ENCODE data around the gene NTN1. TPM values are rescaled to one million over a fixed set of nuclear protein-coding genes. Genes with fewer than 3 reads are reported as not detected.

NTN1 gene
- total and polyA plus RNA-seq, 3 donors from 2014 or later = 4.8 to 8.8 (median 7.6) TPM

- no peaks in the 10 kb centered on the region for H3K27me3 ChIP-seq
- no peaks in the 10 kb centered on the region for H3K36me3 ChIP-seq (ENCODE audit: low read depth, missing control alignments)
- H3K4me3 ChIP-seq = no peak overlapping the region
- H3K27ac ChIP-seq = no peak overlapping the region
- DNase-seq = peak; percentile 25
- TF ChIP-seq, protein P1, sequence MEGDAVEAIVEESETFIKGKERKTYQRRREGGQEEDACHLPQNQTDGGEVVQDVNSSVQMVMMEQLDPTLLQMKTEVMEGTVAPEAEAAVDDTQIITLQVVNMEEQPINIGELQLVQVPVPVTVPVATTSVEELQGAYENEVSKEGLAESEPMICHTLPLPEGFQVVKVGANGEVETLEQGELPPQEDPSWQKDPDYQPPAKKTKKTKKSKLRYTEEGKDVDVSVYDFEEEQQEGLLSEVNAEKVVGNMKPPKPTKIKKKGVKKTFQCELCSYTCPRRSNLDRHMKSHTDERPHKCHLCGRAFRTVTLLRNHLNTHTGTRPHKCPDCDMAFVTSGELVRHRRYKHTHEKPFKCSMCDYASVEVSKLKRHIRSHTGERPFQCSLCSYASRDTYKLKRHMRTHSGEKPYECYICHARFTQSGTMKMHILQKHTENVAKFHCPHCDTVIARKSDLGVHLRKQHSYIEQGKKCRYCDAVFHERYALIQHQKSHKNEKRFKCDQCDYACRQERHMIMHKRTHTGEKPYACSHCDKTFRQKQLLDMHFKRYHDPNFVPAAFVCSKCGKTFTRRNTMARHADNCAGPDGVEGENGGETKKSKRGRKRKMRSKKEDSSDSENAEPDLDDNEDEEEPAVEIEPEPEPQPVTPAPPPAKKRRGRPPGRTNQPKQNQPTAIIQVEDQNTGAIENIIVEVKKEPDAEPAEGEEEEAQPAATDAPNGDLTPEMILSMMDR (IDR thresholded peaks at IDR 0.05) = peak in 1 of 3 experiments; percentile 46
- TF ChIP-seq POLR2A (IDR thresholded peaks at IDR 0.05) = no peak
- intact Hi-C loops (cut with DNase I; ENCODE audit: low total_unique reads) = no loop called here
- no peaks in the 10 kb centered on the region for H3K9me3 ChIP-seq
- H3K4me1 ChIP-seq = no peaks in the 10 kb centered on the region
- WGBS, 2 donors = 40 to 50% methylated on average over 5 of the region's 5 CpGs
Measured at GRCh38 chr17:9120471-9120870, 99.2 kb downstream of the NTN1 start.

DNA sequence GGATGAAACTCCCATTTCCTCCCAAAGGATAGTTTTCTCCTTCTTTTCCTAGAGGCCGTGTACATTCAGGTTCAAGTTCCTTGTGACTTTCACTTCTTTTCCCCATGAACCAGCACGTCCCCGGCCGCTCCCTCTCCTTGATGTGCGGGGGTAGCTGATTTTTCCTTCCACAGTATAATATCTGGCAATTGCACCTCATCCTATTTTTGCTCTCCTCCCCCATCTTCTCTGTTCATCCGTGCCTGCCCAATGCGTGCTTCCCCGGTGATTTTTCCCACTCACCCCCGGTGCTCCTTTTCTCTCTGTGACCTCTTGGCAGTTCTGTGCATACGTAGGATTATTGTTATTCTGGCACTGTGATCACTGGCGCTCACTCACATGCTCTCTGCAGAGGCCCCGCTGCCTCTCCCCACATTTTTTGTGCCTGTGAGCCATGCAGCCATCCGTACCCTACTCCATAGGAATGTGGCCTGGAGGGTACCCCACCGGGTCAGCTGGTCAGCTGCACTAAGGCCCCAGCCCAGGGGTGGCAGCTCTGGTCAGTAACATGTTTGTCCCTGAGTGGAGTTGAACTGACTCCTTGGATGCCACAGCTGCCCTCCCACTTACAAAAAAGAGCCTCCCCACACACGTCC is 100.0 kb downstream of the NTN1 start:
- intact Hi-C loops (cut with DNase I; ENCODE audit: low total_unique reads) = no loop called here
- 61 to 63% methylated on average over 13 to 15 of the region's 15 CpGs for WGBS, 2 donors
- Histone ChIP-seq H3K9me3 (no peaks in the 10 kb centered on the region), H3K27me3 (no peaks in the 10 kb centered on the region), H3K36me3 (ENCODE audit: low read depth, missing control alignments) (no peaks in the 10 kb centered on the region), H3K27ac (no peak overlapping the region), H3K4me1 (no peaks in the 10 kb centered on the region), H3K4me3 (no peak overlapping the region)
- DNase-seq = no peak
- TF ChIP-seq POLR2A (IDR thresholded peaks at IDR 0.05) = no peak
- TF ChIP-seq, protein P1 (IDR thresholded peaks at IDR 0.05) = no peak

DNA sequence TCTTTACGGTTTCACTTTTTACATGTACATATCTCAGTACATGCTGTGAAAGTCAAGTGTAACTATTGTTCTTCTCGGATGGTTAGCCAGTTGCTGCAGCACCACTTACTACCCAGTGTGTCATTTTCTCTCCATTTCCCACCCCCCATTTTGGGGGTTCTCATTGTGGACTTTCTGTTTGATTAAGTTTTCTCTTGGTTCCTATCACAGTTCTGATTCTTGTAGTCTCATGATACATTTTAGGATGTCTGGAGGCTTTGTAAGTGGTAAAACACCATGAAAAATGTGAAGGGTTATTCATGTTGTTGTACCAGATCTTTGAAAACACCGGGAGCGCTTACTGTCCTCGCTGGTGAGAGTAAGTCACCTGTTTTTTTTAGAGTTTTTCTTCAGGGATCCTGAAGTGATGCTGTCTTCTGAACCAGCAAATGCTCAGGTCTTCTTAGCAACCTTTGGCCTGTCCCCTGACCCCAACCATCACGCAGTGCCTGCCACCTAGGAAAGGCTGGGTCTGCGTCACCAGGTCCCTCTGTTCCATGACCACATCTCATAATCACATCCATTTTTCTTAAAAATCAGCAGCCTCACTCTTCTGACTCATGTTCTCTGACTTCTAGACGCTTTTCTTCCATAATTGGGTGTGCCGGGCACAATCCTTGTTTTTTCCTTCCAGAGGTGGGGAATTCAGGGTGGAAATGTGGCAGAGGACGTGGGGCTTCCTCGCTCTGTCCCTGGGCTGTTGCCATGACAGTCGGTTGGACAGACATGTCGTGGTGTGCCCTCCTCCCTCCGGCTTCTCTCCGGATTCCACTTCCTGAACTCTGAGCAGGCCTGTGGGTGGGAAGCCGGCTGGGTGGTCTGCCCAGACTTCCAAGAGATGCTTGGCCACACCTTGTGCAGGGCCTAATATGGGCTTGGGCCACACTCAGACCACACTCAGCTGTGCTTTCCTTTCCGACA is 102.6 kb downstream of the NTN1 start:
- H3K36me3 ChIP-seq (ENCODE audit: low read depth, missing control alignments) = no peaks in the 10 kb centered on the region
- TF ChIP-seq, protein P1 (IDR thresholded peaks at IDR 0.05) = no peak
- TF ChIP-seq POLR2A (IDR thresholded peaks at IDR 0.05) = no peak
- H3K4me3 ChIP-seq = no peak overlapping the region
- no peak overlapping the region for H3K27ac ChIP-seq
- WGBS, 2 donors = 55 to 69% methylated on average over 17 of the region's 17 CpGs
- no peaks in the 10 kb centered on the region for H3K27me3 ChIP-seq
- H3K4me1 ChIP-seq = no peaks in the 10 kb centered on the region
- no peaks in the 10 kb centered on the region for H3K9me3 ChIP-seq
- no peak for DNase-seq
- intact Hi-C loops (cut with DNase I; ENCODE audit: low total_unique reads) = no loop called here

GRCh38 chr17:9124554-9124935 is 103.2 kb downstream of the NTN1 start:
- intact Hi-C loops (cut with DNase I; ENCODE audit: low total_unique reads) = no loop called here
- H3K4me1 ChIP-seq = no peaks in the 10 kb centered on the region
- no peaks in the 10 kb centered on the region for H3K27me3 ChIP-seq
- H3K36me3 ChIP-seq (ENCODE audit: low read depth, missing control alignments) = no peaks in the 10 kb centered on the region
- no peak for TF ChIP-seq POLR2A (IDR thresholded peaks at IDR 0.05)
- TF ChIP-seq, protein P1 (IDR thresholded peaks at IDR 0.05) = no peak
- no peak overlapping the region for H3K27ac ChIP-seq
- no peak for DNase-seq
- no peaks in the 10 kb centered on the region for H3K9me3 ChIP-seq
- 88 to 89% methylated on average over 9 to 10 of the region's 10 CpGs for WGBS, 2 donors
- H3K4me3 ChIP-seq = no peak overlapping the region

All from testis (tissue), 3 donors.